Stimulated activated naive CD8-positive, alpha-beta T cell treated with anti-CD3 and anti-CD28 coated beads, Interleukin-15, Interleukin-2, amounts not matched to agents 100 U/mL and 50 U/mL, for 24 hours (primary cell): ENCODE data around the gene SIRT4.
"Not testable (repeated sequence)": the region's sequence is repeated elsewhere in the genome, so short reads cannot be mapped to it uniquely, and the experiment has no call there.

Source experiments
- ATAC-seq: fragments of 150-1000 bp; cut with Tn5 transposase; one replicate; pipeline ENCODE4 v1.10.0; 2021
- DNase-seq: peaks from one replicate; pipeline ENCODE4 v3.0.0; 2021

Gene SIRT4

GRCh38 chr12:120301962-120302815 lies at the start of gene SIRT4:
Gene SIRT4 (plus strand): TSS chr12:120302321. CDS start chr12:120303562, 1,241 bp downstream.
- ATAC-seq (peak; percentile 100), DNase-seq (peak; percentile 89)

- DNase-seq = not testable (repeated sequence)
- ATAC-seq = peak; percentile 4
Observed at GRCh38 chr12:120253313-120253712, 48.8 kb upstream of the SIRT4 start.

- no peak for DNase-seq
- ATAC-seq = no peak
Observed at GRCh38 chr12:120254809-120255208, 47.3 kb upstream of the SIRT4 start.

GRCh38 chr12:120257041-120257821 lies 44.9 kb upstream of the SIRT4 start:
- ATAC-seq = no peak
- DNase-seq = no peak

GRCh38 chr12:120258323-120258896 lies 43.7 kb upstream of the SIRT4 start:
- DNase-seq = no peak

GRCh38 chr12:120259418-120260202 lies 42.5 kb upstream of the SIRT4 start:
- ATAC-seq (no peak), DNase-seq (no peak)

More at GRCh38 chr12:120258323-120258896, 43.7 kb upstream of the SIRT4 start:
- ATAC-seq = no peak

- ATAC-seq = no peak
- no peak for DNase-seq
Observed at GRCh38 chr12:120260607-120261006, 41.5 kb upstream of the SIRT4 start.

GRCh38 chr12:120261951-120262851 lies 39.9 kb upstream of the SIRT4 start:
- ATAC-seq = peak; percentile 60
- DNase-seq = peak; percentile 33

- ATAC-seq = no peak
- no peak for DNase-seq
Observed at GRCh38 chr12:120262852-120263747, 39.0 kb upstream of the SIRT4 start.

GRCh38 chr12:120263748-120264085 lies 38.4 kb upstream of the SIRT4 start:
- no peak for ATAC-seq
- DNase-seq = no peak

GRCh38 chr12:120264086-120264903 lies 37.8 kb upstream of the SIRT4 start:
- DNase-seq = no peak
- ATAC-seq = no peak

GRCh38 chr12:120264904-120265472 lies 37.1 kb upstream of the SIRT4 start:
- ATAC-seq (no peak), DNase-seq (no peak)

- DNase-seq = peak; percentile 95
- ATAC-seq = peak; percentile 77
Observed at GRCh38 chr12:120265473-120266179, 36.5 kb upstream of the SIRT4 start, which contains the start of gene PXN. Gene PXN (minus strand): TSS chr12:120265730. CDS start chr12:120265629, 101 bp downstream.

- ATAC-seq (no peak), DNase-seq (no peak)
Observed at GRCh38 chr12:120266180-120266870, 35.8 kb upstream of the SIRT4 start.

- DNase-seq (no peak), ATAC-seq (no peak)
Observed at GRCh38 chr12:120267736-120268135, 34.4 kb upstream of the SIRT4 start.

- DNase-seq = no peak
- ATAC-seq = no peak
Observed at GRCh38 chr12:120276734-120277133, 25.4 kb upstream of the SIRT4 start.
